Measurements from ENCODE around the gene MIPOL1. TPM values are rescaled to one million over a fixed set of nuclear protein-coding genes. Genes with fewer than 3 reads are reported as not detected.
"Not testable (repeated sequence)": the region's sequence is repeated elsewhere in the genome, so short reads cannot be mapped to it uniquely, and the experiment has no call there.

The MIPOL1 gene
- total RNA-seq, 1 donor from 2014 or later: 3.4 TPM

GRCh38 chr14:37295262-37295661, 97.5 kb downstream of the MIPOL1 start:
- not testable (repeated sequence) for ATAC-seq

GRCh38 chr14:37311252-37311651, 113.5 kb downstream of the MIPOL1 start:
- no peak for ATAC-seq

- no peak for ATAC-seq
Measured at GRCh38 chr14:37318938-37319337, 121.2 kb downstream of the MIPOL1 start.

- ATAC-seq: no peak
Measured at GRCh38 chr14:37320106-37320505, 122.4 kb downstream of the MIPOL1 start.

- no peak for ATAC-seq
Measured at GRCh38 chr14:37325332-37325731, 127.6 kb downstream of the MIPOL1 start.

- ATAC-seq: no peak
Measured at GRCh38 chr14:37326434-37326833, 128.7 kb downstream of the MIPOL1 start.

- ATAC-seq: not testable (repeated sequence)
Measured at GRCh38 chr14:37327933-37328332, 130.2 kb downstream of the MIPOL1 start.

- ATAC-seq: no peak
Measured at GRCh38 chr14:37328673-37329072, 130.9 kb downstream of the MIPOL1 start.

- no peak for ATAC-seq
Measured at GRCh38 chr14:37329189-37330001, 131.7 kb downstream of the MIPOL1 start.

GRCh38 chr14:37330910-37331309, 133.2 kb downstream of the MIPOL1 start:
- ATAC-seq: no peak

GRCh38 chr14:37340353-37340752, 142.6 kb downstream of the MIPOL1 start:
- ATAC-seq: no peak

GRCh38 chr14:37343307-37344094, 145.8 kb downstream of the MIPOL1 start:
- ATAC-seq: no peak

GRCh38 chr14:37363661-37364060, 165.9 kb downstream of the MIPOL1 start:
- no peak for ATAC-seq

- ATAC-seq: no peak
Measured at GRCh38 chr14:37369425-37369824, 171.7 kb downstream of the MIPOL1 start.

GRCh38 chr14:37375566-37375965, 177.8 kb downstream of the MIPOL1 start:
- ATAC-seq: no peak

- no peak for ATAC-seq
Measured at GRCh38 chr14:37376944-37377609, 179.3 kb downstream of the MIPOL1 start.

- no peak for ATAC-seq
Measured at GRCh38 chr14:37384870-37385596, 187.3 kb downstream of the MIPOL1 start.

GRCh38 chr14:37397157-37397940, 199.6 kb downstream of the MIPOL1 start:
- peak; percentile 95 for ATAC-seq

GRCh38 chr14:37397941-37398215, 200.1 kb downstream of the MIPOL1 start:
- no peak for ATAC-seq

- ATAC-seq: no peak
Measured at GRCh38 chr14:37399517-37399916, 201.8 kb downstream of the MIPOL1 start.

GRCh38 chr14:37401093-37401492, 203.4 kb downstream of the MIPOL1 start:
- no peak for ATAC-seq

- ATAC-seq: no peak
Measured at GRCh38 chr14:37403626-37404025, 205.9 kb downstream of the MIPOL1 start.

Data from esophagus mucosa (tissue), 1 donor.